Measurements from ENCODE around the gene MPV17L. TPM values are rescaled to one million over a fixed set of nuclear protein-coding genes. Genes with fewer than 3 reads are reported as not detected.
"Not testable (repeated sequence)": the region's sequence is repeated elsewhere in the genome, so short reads cannot be mapped to it uniquely, and the experiment has no call there.

MPV17L gene
- total RNA-seq, 1 donor from 2014 or later = 7.0 TPM

DNA sequence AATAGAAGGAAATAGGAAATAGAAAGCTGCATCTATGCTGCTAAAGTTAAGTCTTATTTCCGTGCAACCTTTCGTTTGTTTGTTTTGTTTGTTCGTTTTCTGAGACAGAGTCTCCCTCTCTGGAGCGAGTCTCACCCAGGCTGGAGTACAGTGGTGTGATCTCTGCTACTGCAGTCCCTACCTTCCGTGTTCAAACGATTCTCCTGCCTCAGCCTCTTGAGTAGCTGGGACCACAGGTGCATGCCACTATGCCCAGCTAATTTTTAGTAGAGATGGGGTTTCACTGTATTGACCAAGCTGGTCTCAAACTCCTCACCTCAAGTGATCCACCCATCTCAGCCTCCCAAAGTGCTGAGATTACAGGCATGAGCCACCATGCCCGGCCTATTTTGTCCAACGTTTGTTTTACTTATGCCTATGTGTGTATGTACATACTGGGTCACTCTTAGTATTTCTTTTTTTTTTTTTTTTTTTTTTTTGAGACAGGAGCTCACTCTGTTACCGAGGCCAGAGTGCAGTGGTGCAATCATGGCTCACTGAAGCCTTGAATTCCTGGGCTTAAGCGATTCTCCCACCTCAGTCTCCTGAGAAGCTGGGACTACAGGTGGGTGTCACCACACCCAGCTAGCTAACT lies 55.7 kb downstream of the MPV17L start:
- Histone ChIP-seq H3K27me3 (ENCODE audit: low read depth) (no peaks in the 10 kb centered on the region), H3K36me3 (no peaks in the 10 kb centered on the region), H3K4me3 (no peak overlapping the region), H3K9me3 (replicated peaks) (no peaks in the 10 kb centered on the region), H3K4me1 (no peaks in the 10 kb centered on the region), H3K27ac (replicated peaks) (no peak overlapping the region)
- no peak for DNase-seq
- intact Hi-C loops (cut with micrococcal nuclease) = no loop called here
- TF ChIP-seq, protein P1, sequence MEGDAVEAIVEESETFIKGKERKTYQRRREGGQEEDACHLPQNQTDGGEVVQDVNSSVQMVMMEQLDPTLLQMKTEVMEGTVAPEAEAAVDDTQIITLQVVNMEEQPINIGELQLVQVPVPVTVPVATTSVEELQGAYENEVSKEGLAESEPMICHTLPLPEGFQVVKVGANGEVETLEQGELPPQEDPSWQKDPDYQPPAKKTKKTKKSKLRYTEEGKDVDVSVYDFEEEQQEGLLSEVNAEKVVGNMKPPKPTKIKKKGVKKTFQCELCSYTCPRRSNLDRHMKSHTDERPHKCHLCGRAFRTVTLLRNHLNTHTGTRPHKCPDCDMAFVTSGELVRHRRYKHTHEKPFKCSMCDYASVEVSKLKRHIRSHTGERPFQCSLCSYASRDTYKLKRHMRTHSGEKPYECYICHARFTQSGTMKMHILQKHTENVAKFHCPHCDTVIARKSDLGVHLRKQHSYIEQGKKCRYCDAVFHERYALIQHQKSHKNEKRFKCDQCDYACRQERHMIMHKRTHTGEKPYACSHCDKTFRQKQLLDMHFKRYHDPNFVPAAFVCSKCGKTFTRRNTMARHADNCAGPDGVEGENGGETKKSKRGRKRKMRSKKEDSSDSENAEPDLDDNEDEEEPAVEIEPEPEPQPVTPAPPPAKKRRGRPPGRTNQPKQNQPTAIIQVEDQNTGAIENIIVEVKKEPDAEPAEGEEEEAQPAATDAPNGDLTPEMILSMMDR (IDR thresholded peaks at IDR 0.05; ENCODE audit: borderline replicate concordance) = no peak

GRCh38 chr16:15452246-15452855 lies 56.8 kb downstream of the MPV17L start:
- H3K9me3 ChIP-seq (replicated peaks) = no peaks in the 10 kb centered on the region
- TF ChIP-seq, protein P1 (IDR thresholded peaks at IDR 0.05; ENCODE audit: borderline replicate concordance) = no peak
- H3K27ac ChIP-seq (replicated peaks) = no peak overlapping the region
- no peaks in the 10 kb centered on the region for H3K4me1 ChIP-seq
- no peak for DNase-seq
- no peak overlapping the region for H3K4me3 ChIP-seq
- no peaks in the 10 kb centered on the region for H3K27me3 ChIP-seq (ENCODE audit: low read depth)
- no peaks in the 10 kb centered on the region for H3K36me3 ChIP-seq
- intact Hi-C loops (cut with micrococcal nuclease) = no loop called here

DNA sequence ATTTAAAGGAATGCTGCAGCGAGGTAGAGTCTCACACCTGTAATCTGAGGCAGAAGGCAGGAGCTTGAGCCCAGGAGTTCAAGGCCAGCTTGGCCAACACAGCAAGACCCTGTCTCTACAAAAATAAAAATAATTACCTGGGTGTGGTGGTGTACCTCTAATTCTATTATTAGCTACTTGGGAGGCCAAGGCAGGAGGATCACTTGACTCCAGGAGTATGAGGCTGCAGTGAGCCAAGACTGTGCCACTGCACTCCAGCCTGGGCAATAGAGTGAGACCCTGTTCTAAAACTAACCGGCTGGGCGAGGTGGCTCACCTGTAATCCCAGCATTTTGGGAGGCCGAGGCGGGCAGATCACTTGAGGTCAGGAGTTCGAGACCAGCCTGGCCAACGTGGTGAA lies 57.7 kb downstream of the MPV17L start:
- H3K9me3 ChIP-seq (replicated peaks); intact Hi-C loops (cut with micrococcal nuclease); H3K27ac ChIP-seq (replicated peaks); DNase-seq; H3K27me3 ChIP-seq (ENCODE audit: low read depth); H3K36me3 ChIP-seq; H3K4me1 ChIP-seq; H3K4me3 ChIP-seq: not testable (repeated sequence)

DNA sequence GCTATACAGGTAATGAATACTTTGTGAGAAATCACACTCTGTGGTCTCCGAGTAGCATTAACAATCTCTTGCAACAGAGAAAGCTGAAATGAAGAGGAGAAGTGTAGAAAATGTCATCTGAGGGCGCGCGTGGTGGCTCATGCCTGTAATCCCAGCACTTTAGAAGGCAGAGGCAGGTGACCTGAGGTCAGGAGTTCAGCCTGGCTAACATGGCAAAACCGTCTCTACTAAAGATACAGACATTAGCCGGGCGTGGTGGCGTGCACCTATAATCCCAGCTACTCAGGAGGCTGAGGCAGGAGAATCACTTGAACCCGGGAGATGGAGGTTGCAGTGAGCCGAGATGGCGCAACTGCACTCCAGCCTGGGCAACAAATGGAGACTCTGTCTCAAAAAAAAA lies 59.4 kb downstream of the MPV17L start:
- H3K36me3 ChIP-seq; H3K27ac ChIP-seq (replicated peaks); H3K4me3 ChIP-seq; H3K4me1 ChIP-seq; H3K9me3 ChIP-seq (replicated peaks); H3K27me3 ChIP-seq (ENCODE audit: low read depth); DNase-seq; intact Hi-C loops (cut with micrococcal nuclease): not testable (repeated sequence)

DNA sequence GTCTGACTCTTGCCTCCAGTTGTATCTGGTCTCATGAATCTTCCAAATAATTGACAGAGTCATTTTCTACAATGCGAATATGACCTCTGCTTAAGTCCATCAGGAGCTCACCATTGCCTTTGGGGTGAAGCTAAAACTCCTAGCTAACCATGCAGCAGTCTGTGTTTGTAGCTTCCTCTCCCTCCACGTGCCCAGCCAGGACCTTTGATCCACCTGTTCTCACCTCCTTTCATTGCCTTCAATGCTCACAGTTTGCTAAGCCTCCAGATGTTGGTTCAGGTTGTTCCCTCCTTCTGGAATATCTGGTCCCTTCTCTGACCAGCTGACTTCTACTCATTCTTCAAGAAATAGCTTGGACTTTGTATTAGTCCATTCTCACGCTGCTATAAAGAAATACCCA lies 61.8 kb downstream of the MPV17L start:
- intact Hi-C loops (cut with micrococcal nuclease) = no loop called here

DNA sequence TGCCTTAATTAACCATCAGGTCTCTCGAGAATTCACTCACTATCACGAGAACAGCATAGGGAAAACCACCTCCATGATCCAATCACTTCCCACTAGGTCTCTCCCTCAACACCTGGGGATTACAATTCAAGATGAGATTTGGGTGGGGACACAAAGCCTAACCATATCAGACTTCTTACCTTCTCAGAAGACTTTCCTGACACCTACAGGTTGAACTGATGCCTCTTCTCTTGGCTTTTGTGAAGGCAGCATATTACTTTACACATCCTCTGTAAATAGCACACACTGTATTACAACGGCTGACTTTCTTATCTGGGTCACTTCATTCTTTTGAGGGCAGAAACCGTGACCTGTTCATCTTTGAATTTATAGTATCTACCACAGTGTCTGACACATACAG lies 62.4 kb downstream of the MPV17L start:
- no peaks in the 10 kb centered on the region for H3K27me3 ChIP-seq (ENCODE audit: low read depth)
- intact Hi-C loops (cut with micrococcal nuclease) = no loop called here
- no peaks in the 10 kb centered on the region for H3K36me3 ChIP-seq
- TF ChIP-seq, protein P1 (IDR thresholded peaks at IDR 0.05; ENCODE audit: borderline replicate concordance) = no peak
- no peaks in the 10 kb centered on the region for H3K4me1 ChIP-seq
- no peak overlapping the region for H3K27ac ChIP-seq (replicated peaks)
- no peaks in the 10 kb centered on the region for H3K9me3 ChIP-seq (replicated peaks)
- H3K4me3 ChIP-seq = no peak overlapping the region
- DNase-seq = no peak

More for the DNA sequence above, 61.8 kb downstream of the MPV17L start:
- TF ChIP-seq, protein P1 (IDR thresholded peaks at IDR 0.05; ENCODE audit: borderline replicate concordance) = no peak
- Histone ChIP-seq H3K27ac (replicated peaks) (no peak overlapping the region), H3K9me3 (replicated peaks) (no peaks in the 10 kb centered on the region), H3K27me3 (ENCODE audit: low read depth) (no peaks in the 10 kb centered on the region), H3K36me3 (no peaks in the 10 kb centered on the region), H3K4me1 (no peaks in the 10 kb centered on the region), H3K4me3 (no peak overlapping the region)
- DNase-seq = no peak

All from left ventricle myocardium inferior (tissue), 1 donor.